Ovary (tissue), 9 donors: Measurements from ENCODE around the gene SLC35A4. TPM values are rescaled to one million over a fixed set of nuclear protein-coding genes. Genes with fewer than 3 reads are reported as not detected.

Experiments
- DNase-seq, 5 donors: peaks; one replicate each; pipeline ENCODE4 v3.0.0-alpha.2; 2019 to 2020
- H3K27ac ChIP-seq, 2 donors: fragments of 200-600 bp; one replicate each; pipeline versions ENCODE4 v1.5.1 to v1.8.0; 2019 to 2022
- H3K27me3 ChIP-seq: fragments of 200-600 bp; one replicate; pipeline ENCODE4 v1.8.0; 2022
- H3K36me3 ChIP-seq: fragments of 200-600 bp; sonication (generic); one replicate; pipeline ENCODE4 v1.5.1; 2019
- H3K4me1 ChIP-seq: one replicate; pipeline ENCODE4 v1.8.1; 2013; ENCODE audit warnings: mild to moderate bottlenecking, moderate library complexity; ENCODE audit not compliant: insufficient read depth
- H3K4me3 ChIP-seq: fragments of 200-600 bp; sonication (generic); one replicate; pipeline ENCODE4 v1.5.1; 2017
- H3K9me3 ChIP-seq, 2 donors: fragments of 200-600 bp in 1 of 2; sonication (generic) in 1 of 2; one replicate each; pipeline versions ENCODE4 v1.5.1 to v1.8.1; 2013 to 2019; ENCODE audit warnings: mild to moderate bottlenecking in 1 of 2, moderate library complexity in 1 of 2
- EP300 ChIP-seq: sonication (generic); formaldehyde crosslinking; IDR thresholded peaks from one replicate; pipeline ENCODE4 v1.6.1; 2017; ENCODE audit warnings: antibody characterized with exemption
- POLR2A ChIP-seq: fragments of 450-650 bp; IDR thresholded peaks from one replicate; pipeline ENCODE4 v1.6.1; 2017; ENCODE audit warnings: antibody characterized with exemption, mild to moderate bottlenecking, moderate library complexity
- WGBS, 3 donors: extraction: QIAGEN DNeasy Blood & Tissue Kit in 1 of 3; methylation state at CpG; one replicate each; pipeline versions ENCODE4 v1.1.5 to v1.1.7; 2013 to 2017; 5-methylcytosine and 5-hydroxymethylcytosine counted together
- intact Hi-C, 4 donors: fragments of 100-400 bp; cut with DNase I; formaldehyde crosslinking; loops; one replicate each; pipeline versions ENCODE4 v1.11.0 to v1.15.1; 2022 to 2023
- polyA plus RNA-seq, 2 donors: library from polyadenylated mRNA; stranded (reverse); fragments of 200-250 nt in 1 of 2; fragments of 350-450 nt in 1 of 2; fragmentation: Illumina TruSeq in 1 of 2; extraction: RNeasy Lipid Tissue Mini Kit (QIAGEN cat#74804) in 1 of 2; gene quantifications; one replicate each; pipeline ENCODE4 v1.2.3, GENCODE V29; 2013 to 2014
- total RNA-seq, 7 donors: library from RNA; depleted of rRNA in 2 of 7; stranded (reverse); fragments of >200 nt in 2 of 7; fragmentation: NEBNext Ultra II Directional in 3 of 7; extraction: Animal tissue kit (Norgen Biotek cat#: 25700) in 3 of 7; gene quantifications; one replicate each; pipeline versions ENCODE4 v1.1.0 to v1.2.4, GENCODE V29; 2016 to 2023
- TF ChIP-seq, protein P1 (sequence below), 3 donors: fragments of 450-650 bp in 2 of 3; fragments of 200-600 bp in 1 of 3; IDR thresholded peaks; one replicate each; pipeline versions ENCODE4 v1.5.1 to v1.8.0; 2016 to 2022; ENCODE audit warnings: antibody characterized with exemption in 3 of 3, mild to moderate bottlenecking in 1 of 3
- donor health status: DM: no; HTN: no; CAD: no; lungs with moderate emphysema.
- donor health status: DM: no; HTN: no; CAD: no.
- donor health status: Bipolar disorder and iron deficiency.
- donor health status: DM: yes; HTN: yes; CAD: no.
- donor health status: DM: no; HTN: no; CAD: no.
- donor health status: DM: yes; HTN: yes; CAD: no.

The SLC35A4 gene
- total and polyA plus RNA-seq, 9 donors, result 22.3 to 80.2 (median 47.1) TPM

DNA sequence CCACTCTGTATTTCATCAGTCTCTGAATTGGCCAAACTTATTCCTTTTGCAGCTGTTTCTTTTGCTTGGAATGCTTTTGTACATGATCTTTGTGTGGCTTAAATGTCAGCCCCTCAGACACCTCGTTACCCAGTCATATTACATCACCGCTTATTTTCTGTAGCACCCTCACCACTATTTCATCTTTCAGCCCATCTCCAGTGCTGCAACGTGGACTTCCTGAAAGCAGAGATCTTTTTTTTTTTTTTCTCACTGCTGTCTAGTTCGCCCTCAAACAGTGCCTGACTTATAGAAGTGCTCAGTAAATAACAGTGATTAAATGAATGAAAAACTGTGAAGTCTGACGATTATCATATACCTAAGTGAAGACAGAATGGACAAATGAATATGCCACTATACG is 8.2 kb upstream of the SLC35A4 start:
- WGBS, 3 donors, result 3 to 6% (median 4%) methylated on average over 6 of the region's 6 CpGs
- H3K27ac ChIP-seq, result no peak overlapping the region
- TF ChIP-seq, protein P1, sequence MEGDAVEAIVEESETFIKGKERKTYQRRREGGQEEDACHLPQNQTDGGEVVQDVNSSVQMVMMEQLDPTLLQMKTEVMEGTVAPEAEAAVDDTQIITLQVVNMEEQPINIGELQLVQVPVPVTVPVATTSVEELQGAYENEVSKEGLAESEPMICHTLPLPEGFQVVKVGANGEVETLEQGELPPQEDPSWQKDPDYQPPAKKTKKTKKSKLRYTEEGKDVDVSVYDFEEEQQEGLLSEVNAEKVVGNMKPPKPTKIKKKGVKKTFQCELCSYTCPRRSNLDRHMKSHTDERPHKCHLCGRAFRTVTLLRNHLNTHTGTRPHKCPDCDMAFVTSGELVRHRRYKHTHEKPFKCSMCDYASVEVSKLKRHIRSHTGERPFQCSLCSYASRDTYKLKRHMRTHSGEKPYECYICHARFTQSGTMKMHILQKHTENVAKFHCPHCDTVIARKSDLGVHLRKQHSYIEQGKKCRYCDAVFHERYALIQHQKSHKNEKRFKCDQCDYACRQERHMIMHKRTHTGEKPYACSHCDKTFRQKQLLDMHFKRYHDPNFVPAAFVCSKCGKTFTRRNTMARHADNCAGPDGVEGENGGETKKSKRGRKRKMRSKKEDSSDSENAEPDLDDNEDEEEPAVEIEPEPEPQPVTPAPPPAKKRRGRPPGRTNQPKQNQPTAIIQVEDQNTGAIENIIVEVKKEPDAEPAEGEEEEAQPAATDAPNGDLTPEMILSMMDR (IDR thresholded peaks at IDR 0.05), result no peak
- TF ChIP-seq POLR2A (no peak), EP300 (no peak)
- DNase-seq, result no peak
- peaks cover 5% of the 10 kb centered on the region for H3K4me1 ChIP-seq
- H3K36me3 ChIP-seq, result no peaks in the 10 kb centered on the region
- intact Hi-C loops, result loop anchor here in 1 of 4 donors (5.0 kb wide), 1 partner anchor 86 kb away; no protein-coding TSS in a partner anchor
- peak overlapping the region; percentile 89 for H3K4me3 ChIP-seq
- H3K27me3 ChIP-seq, result no peaks in the 10 kb centered on the region
- H3K9me3 ChIP-seq, result no peaks in the 10 kb centered on the region

DNA sequence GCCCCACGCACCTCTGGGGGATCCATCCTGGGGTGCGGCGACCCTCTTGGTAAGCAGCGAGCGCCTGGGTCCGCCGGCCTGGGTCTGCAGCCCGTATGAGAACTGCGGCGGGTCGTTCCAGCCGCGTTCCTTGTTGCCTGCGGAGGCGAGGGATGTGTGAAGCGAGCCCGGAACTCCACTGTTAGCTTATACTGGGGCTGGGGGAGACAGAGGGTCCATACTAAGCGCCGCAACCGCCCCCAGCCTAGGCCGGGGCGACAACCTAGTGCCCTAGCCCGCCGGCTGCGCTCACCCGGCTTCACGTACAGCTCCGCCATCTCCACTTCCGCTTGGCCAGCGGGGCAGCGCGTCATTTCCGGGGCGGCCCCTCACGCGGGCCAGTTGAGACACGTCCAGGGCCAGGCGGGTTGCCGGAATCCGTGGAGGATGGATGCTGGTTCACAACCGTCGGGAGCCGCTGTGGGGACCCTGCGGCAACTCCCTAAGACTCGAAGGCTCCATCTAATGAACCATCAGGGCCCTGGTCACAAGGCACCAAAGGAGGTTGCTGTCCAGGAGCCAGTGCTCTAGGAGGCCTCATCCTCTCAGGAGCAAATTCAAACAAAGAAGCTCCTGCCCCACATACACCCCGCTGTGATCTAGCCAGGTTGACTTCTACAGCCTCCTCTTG is 7.4 kb upstream of the SLC35A4 start, which contains the start of gene SRA1:
TSS of gene SRA1 (minus strand) at position 338 of the 670 bp plus-strand sequence. CDS start at position 317, 21 bp downstream.
- H3K36me3 ChIP-seq, result no peaks in the 10 kb centered on the region
- H3K9me3 ChIP-seq, result no peaks in the 10 kb centered on the region
- peak; percentile 89 to 96 (median 94) for DNase-seq
- peaks cover 5% of the 10 kb centered on the region for H3K4me1 ChIP-seq
- intact Hi-C loops, result loop anchor here in 1 of 4 donors (5.0 kb wide), 1 partner anchor 85 kb away; no protein-coding TSS in a partner anchor
- H3K27me3 ChIP-seq, result no peaks in the 10 kb centered on the region
- peak within 1 kb of the TSS; percentile 89 for H3K4me3 ChIP-seq
- peak within 1 kb of the TSS; percentile 34 to 74 for H3K27ac ChIP-seq
- WGBS, 3 donors, result 0 to 1% (median 0%) methylated on average over 44 to 46 of the region's 46 CpGs
- TF ChIP-seq EP300 (peak; percentile 41), POLR2A (peak; percentile 96)
- TF ChIP-seq, protein P1 (IDR thresholded peaks at IDR 0.05), result no peak

DNA sequence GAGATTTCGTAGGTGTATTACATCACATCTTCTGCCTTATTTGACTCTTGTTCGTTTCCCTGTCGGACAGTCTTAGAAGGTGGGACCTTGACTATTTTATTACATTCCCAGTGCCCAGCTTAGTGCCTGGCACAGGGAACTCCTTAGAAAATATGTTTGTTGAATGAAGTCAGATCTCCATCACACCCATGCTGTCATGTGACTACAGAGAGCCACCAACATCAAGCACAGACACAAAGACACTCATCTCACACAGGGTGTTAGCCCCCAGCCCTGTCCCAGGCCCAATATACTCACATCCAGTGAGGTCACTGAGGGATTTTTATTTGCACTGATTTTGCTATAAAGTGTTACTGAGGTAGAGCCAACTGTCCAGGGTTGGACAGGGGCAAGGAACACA is 6.7 kb upstream of the SLC35A4 start:
- no peaks in the 10 kb centered on the region for H3K27me3 ChIP-seq
- TF ChIP-seq, protein P1 (IDR thresholded peaks at IDR 0.05), result no peak
- no peak for TF ChIP-seq EP300
- no peak for TF ChIP-seq POLR2A
- peak overlapping the region in 1 of 2 donors; percentile 74 for H3K27ac ChIP-seq
- WGBS, 3 donors, result 74 to 85% (median 77%) methylated on average over 3 of the region's 3 CpGs
- H3K9me3 ChIP-seq, result no peaks in the 10 kb centered on the region
- no peaks in the 10 kb centered on the region for H3K36me3 ChIP-seq
- peaks cover 5% of the 10 kb centered on the region for H3K4me1 ChIP-seq
- intact Hi-C loops, result loop anchor here in 1 of 4 donors (5.0 kb wide), 1 partner anchor 84 kb away; no protein-coding TSS in a partner anchor
- H3K4me3 ChIP-seq, result no peak overlapping the region
- no peak for DNase-seq

DNA sequence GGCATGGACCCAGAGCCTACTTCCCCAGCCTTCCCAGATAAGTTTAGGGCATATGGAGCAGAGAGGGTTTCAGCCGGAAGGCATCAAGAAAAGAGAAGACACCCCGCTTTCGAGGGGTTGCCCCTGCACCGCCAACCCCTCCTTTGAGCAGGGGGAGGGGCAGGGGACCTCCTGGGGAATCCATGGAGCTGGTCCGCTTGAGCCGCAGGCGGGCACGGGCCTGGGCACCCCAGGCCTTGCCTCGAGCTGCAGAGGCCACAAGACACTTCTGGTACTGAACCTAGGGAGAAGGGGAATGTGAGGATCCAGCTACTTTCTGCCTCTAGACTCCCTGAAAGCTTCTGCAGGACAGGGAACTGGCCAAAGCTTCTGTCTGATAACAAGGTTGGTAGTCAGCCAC is 6.1 kb upstream of the SLC35A4 start:
- WGBS, 3 donors, result 91 to 96% (median 95%) methylated on average over 9 of the region's 9 CpGs
- H3K4me3 ChIP-seq, result no peak overlapping the region
- H3K4me1 ChIP-seq, result peaks cover 7% of the 10 kb centered on the region
- H3K9me3 ChIP-seq, result no peaks in the 10 kb centered on the region
- no peaks in the 10 kb centered on the region for H3K27me3 ChIP-seq
- H3K27ac ChIP-seq, result no peak overlapping the region
- intact Hi-C loops, result loop anchor here in 1 of 4 donors (5.0 kb wide), 1 partner anchor 84 kb away; no protein-coding TSS in a partner anchor
- H3K36me3 ChIP-seq, result no peaks in the 10 kb centered on the region
- no peak for DNase-seq
- TF ChIP-seq, protein P1 (IDR thresholded peaks at IDR 0.05), result no peak
- TF ChIP-seq EP300, result no peak
- TF ChIP-seq POLR2A, result no peak
